Brain microvascular endothelial cell (primary cell): ENCODE data around the gene SOX2.

Source experiments
- DNase-seq: peaks from one replicate; pipeline ENCODE4 v3.0.0-alpha.2; 2020
- H3K27ac ChIP-seq: fragments of 250-450 bp; sonication (Bioruptor Pico); 2 replicates; pipeline ENCODE4 v1.5.1; 2020; ENCODE audit warnings: mild to moderate bottlenecking, moderate library complexity
- H3K27me3 ChIP-seq: fragments of 250-450 bp; sonication (Bioruptor Pico); replicated peaks from 2 replicates; pipeline ENCODE4 v1.5.1; 2020; ENCODE audit warnings: mild to moderate bottlenecking
- H3K36me3 ChIP-seq: fragments of 250-450 bp; sonication (Bioruptor Pico); replicated peaks from 2 replicates; pipeline ENCODE4 v1.5.1; 2020; ENCODE audit warnings: mild to moderate bottlenecking
- H3K4me3 ChIP-seq: 2 replicates; pipeline ENCODE4 v1.5.1; 2011; ENCODE audit warnings: low read depth, mild to moderate bottlenecking, control low read depth, low read length, moderate library complexity
- CTCF ChIP-seq: IDR thresholded peaks from 2 replicates; pipeline ENCODE4 v1.5.1; 2011; ENCODE audit warnings: low read depth, mild to moderate bottlenecking, moderate library complexity, low read length, control low read depth, inconsistent platforms; ENCODE audit errors: missing control alignments
- in situ Hi-C: cut with HindIII; loops from 2 replicates; pipeline ENCODE4 v1.10.0; 2017; ENCODE audit warnings: low sequenced_read_pairs, low pct_ligation_motif_present

SOX2 gene

GRCh38 chr3:181696626-181697230, 15.0 kb upstream of the SOX2 start:
- in situ Hi-C loops, result no loop called here
- DNase-seq, result no peak
- TF ChIP-seq CTCF, result no peak
- Histone ChIP-seq H3K4me3 (no peak overlapping the region), H3K36me3 (no peaks in the 10 kb centered on the region), H3K27ac (no peak overlapping the region), H3K27me3 (peaks cover 29% of the 10 kb centered on the region)

- in situ Hi-C loops, result no loop called here
- DNase-seq, result no peak
- Histone ChIP-seq H3K36me3 (no peaks in the 10 kb centered on the region), H3K27ac (no peak overlapping the region), H3K4me3 (no peak overlapping the region), H3K27me3 (peaks cover 39% of the 10 kb centered on the region)
- TF ChIP-seq CTCF, result no peak
Measured at GRCh38 chr3:181698263-181698954, 13.3 kb upstream of the SOX2 start.

- H3K36me3 ChIP-seq, result no peaks in the 10 kb centered on the region
- peak overlapping the region; percentile 18 for H3K4me3 ChIP-seq
- H3K27me3 ChIP-seq, result peaks cover 48% of the 10 kb centered on the region
- no peak for DNase-seq
- in situ Hi-C loops, result no loop called here
- no peak overlapping the region for H3K27ac ChIP-seq
- TF ChIP-seq CTCF, result no peak
Measured at GRCh38 chr3:181699171-181699903, 12.4 kb upstream of the SOX2 start.

GRCh38 chr3:181700168-181701087, 11.3 kb upstream of the SOX2 start:
- peak; percentile 28 for DNase-seq
- H3K4me3 ChIP-seq, result peak overlapping the region; percentile 42
- peaks cover 50% of the 10 kb centered on the region for H3K27me3 ChIP-seq
- H3K36me3 ChIP-seq, result no peaks in the 10 kb centered on the region
- in situ Hi-C loops, result loop anchor here (10.0 to 25.0 kb wide), 2 partner anchors 562 to 984 kb away; no protein-coding TSS in a partner anchor
- H3K27ac ChIP-seq, result no peak overlapping the region
- TF ChIP-seq CTCF, result peak; percentile 89

GRCh38 chr3:181701096-181701495, 10.6 kb upstream of the SOX2 start:
- no peaks in the 10 kb centered on the region for H3K36me3 ChIP-seq
- TF ChIP-seq CTCF, result no peak
- no peak overlapping the region for H3K4me3 ChIP-seq
- in situ Hi-C loops, result loop anchor here (10.0 to 25.0 kb wide), 2 partner anchors 561 to 984 kb away; no protein-coding TSS in a partner anchor
- H3K27me3 ChIP-seq, result peaks cover 47% of the 10 kb centered on the region
- H3K27ac ChIP-seq, result no peak overlapping the region
- DNase-seq, result no peak
